HCT116 (cell line): ENCODE results near the gene TRPM3.

Experiments used
- CEBPB ChIP-seq: IDR thresholded peaks from 2 replicates; pipeline ENCODE4 v1.6.1; 2012; ENCODE audit warnings: low read depth
- EZH2 ChIP-seq: fragments of 200-600 bp; sonication (generic); IDR thresholded peaks from 2 replicates; pipeline ENCODE4 v1.6.1; 2017; ENCODE audit warnings: antibody characterized with exemption, mixed run types
- EZH2phosphoT487 ChIP-seq: fragments of 200-600 bp; IDR thresholded peaks from 2 replicates; pipeline ENCODE4 v1.6.1; 2018; ENCODE audit warnings: antibody characterized with exemption, borderline replicate concordance
- POLR2AphosphoS5 ChIP-seq: IDR thresholded peaks from 2 replicates; pipeline ENCODE4 v1.6.1; 2011; ENCODE audit warnings: mild to moderate bottlenecking, low read depth, low read length, moderate library complexity
- RAD21 ChIP-seq: IDR thresholded peaks from 2 replicates; pipeline ENCODE4 v1.6.1; 2012; ENCODE audit warnings: low read depth, mild to moderate bottlenecking
- SRF ChIP-seq: IDR thresholded peaks from 2 replicates; pipeline ENCODE4 v1.6.1; 2012; ENCODE audit warnings: low read depth
- TCF7L2 ChIP-seq: IDR thresholded peaks from 2 replicates; pipeline ENCODE4 v1.7.0; 2011; ENCODE audit warnings: borderline replicate concordance, inconsistent platforms; ENCODE audit not compliant: insufficient read depth, insufficient read length; ENCODE audit errors: extremely low read depth
- YY1 ChIP-seq: IDR thresholded peaks from 2 replicates; pipeline ENCODE4 v1.6.1; 2011; ENCODE audit warnings: low read length, low read depth, moderate library complexity, mild to moderate bottlenecking; ENCODE audit not compliant: insufficient replicate concordance; ENCODE audit errors: extremely low read depth
- ZNF274 ChIP-seq: fragments of 200-500 bp; sonication (Bioruptor generic); IDR thresholded peaks from 2 replicates; pipeline ENCODE4 v1.6.1; 2014; ENCODE audit warnings: mild to moderate bottlenecking, low read depth, low read length, inconsistent platforms
- TF ChIP-seq, protein P1 (sequence below), 3 experiments: fragments of 200-600 bp in 1 of 3; sonication (generic) in 1 of 3; IDR thresholded peaks in 2 of 3; conservative IDR thresholded peaks in 1 of 3; 2 replicates each; pipeline ENCODE4 v1.5.1; 2012 to 2017; ENCODE audit warnings: low read depth in 2 of 3, low read length in 2 of 3, antibody characterized with exemption in 1 of 3, borderline replicate concordance in 1 of 3, control low read depth in 1 of 3, mild to moderate bottlenecking in 1 of 3, mixed read lengths in 1 of 3, mixed run types in 1 of 3, moderate library complexity in 1 of 3; ENCODE audit not compliant: insufficient read depth in 1 of 3
- TF ChIP-seq, protein P2 (sequence below): IDR thresholded peaks from 2 replicates; pipeline ENCODE4 v1.6.1; 2012
- TF ChIP-seq, protein P3 (sequence below): IDR thresholded peaks from 2 replicates; pipeline ENCODE4 v1.6.1; 2012; ENCODE audit warnings: low read depth
- TF ChIP-seq, protein P4 (sequence below): IDR thresholded peaks from 2 replicates; pipeline ENCODE4 v1.6.1; 2012

DNA sequence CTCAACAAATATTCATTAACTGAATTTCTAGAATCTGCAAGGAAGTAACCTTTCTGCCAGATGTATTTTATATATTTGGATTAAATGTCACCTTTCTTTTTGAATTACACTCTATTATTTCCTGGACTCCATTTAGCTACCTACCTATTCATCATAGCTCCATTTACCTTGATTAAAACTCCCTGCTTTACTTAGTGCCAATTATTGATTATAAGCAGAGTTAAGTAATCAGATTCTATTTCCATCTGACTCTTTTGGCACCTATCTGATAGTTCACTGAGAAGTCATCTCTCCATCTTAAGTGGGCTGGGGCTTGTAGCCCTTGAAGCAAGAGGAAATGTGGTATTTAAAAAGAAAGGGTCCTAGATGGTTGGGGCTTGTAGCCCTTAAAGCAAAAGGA is 88.6 kb downstream of the TRPM3 start:
- TF ChIP-seq ZNF274 (no peak), YY1 (no peak), SRF (no peak), EZH2 (no peak), RAD21 (no peak), POLR2AphosphoS5 (no peak), EZH2phosphoT487 (no peak), CEBPB (no peak), TCF7L2 (no peak)
- TF ChIP-seq, protein P1, sequence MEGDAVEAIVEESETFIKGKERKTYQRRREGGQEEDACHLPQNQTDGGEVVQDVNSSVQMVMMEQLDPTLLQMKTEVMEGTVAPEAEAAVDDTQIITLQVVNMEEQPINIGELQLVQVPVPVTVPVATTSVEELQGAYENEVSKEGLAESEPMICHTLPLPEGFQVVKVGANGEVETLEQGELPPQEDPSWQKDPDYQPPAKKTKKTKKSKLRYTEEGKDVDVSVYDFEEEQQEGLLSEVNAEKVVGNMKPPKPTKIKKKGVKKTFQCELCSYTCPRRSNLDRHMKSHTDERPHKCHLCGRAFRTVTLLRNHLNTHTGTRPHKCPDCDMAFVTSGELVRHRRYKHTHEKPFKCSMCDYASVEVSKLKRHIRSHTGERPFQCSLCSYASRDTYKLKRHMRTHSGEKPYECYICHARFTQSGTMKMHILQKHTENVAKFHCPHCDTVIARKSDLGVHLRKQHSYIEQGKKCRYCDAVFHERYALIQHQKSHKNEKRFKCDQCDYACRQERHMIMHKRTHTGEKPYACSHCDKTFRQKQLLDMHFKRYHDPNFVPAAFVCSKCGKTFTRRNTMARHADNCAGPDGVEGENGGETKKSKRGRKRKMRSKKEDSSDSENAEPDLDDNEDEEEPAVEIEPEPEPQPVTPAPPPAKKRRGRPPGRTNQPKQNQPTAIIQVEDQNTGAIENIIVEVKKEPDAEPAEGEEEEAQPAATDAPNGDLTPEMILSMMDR (IDR thresholded peaks at IDR 0.05 in 2 of 3, conservative IDR thresholded peaks at IDR 0.05 in 1 of 3; ENCODE audit: borderline replicate concordance in 1 of 3, insufficient read depth in 1 of 3, low read depth in 2 of 3, low read length in 2 of 3), result no peak
- TF ChIP-seq, protein P2, sequence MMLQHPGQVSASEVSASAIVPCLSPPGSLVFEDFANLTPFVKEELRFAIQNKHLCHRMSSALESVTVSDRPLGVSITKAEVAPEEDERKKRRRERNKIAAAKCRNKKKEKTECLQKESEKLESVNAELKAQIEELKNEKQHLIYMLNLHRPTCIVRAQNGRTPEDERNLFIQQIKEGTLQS, result no peak
- TF ChIP-seq, protein P3, sequence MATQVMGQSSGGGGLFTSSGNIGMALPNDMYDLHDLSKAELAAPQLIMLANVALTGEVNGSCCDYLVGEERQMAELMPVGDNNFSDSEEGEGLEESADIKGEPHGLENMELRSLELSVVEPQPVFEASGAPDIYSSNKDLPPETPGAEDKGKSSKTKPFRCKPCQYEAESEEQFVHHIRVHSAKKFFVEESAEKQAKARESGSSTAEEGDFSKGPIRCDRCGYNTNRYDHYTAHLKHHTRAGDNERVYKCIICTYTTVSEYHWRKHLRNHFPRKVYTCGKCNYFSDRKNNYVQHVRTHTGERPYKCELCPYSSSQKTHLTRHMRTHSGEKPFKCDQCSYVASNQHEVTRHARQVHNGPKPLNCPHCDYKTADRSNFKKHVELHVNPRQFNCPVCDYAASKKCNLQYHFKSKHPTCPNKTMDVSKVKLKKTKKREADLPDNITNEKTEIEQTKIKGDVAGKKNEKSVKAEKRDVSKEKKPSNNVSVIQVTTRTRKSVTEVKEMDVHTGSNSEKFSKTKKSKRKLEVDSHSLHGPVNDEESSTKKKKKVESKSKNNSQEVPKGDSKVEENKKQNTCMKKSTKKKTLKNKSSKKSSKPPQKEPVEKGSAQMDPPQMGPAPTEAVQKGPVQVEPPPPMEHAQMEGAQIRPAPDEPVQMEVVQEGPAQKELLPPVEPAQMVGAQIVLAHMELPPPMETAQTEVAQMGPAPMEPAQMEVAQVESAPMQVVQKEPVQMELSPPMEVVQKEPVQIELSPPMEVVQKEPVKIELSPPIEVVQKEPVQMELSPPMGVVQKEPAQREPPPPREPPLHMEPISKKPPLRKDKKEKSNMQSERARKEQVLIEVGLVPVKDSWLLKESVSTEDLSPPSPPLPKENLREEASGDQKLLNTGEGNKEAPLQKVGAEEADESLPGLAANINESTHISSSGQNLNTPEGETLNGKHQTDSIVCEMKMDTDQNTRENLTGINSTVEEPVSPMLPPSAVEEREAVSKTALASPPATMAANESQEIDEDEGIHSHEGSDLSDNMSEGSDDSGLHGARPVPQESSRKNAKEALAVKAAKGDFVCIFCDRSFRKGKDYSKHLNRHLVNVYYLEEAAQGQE, result no peak
- TF ChIP-seq, protein P4, sequence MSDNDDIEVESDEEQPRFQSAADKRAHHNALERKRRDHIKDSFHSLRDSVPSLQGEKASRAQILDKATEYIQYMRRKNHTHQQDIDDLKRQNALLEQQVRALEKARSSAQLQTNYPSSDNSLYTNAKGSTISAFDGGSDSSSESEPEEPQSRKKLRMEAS, result no peak
